ACC112 (cell line): Measurements from ENCODE around the gene TGFBR3.
"Not testable (repeated sequence)": the region's sequence is repeated elsewhere in the genome, so short reads cannot be mapped to it uniquely, and the experiment has no call there.

Experiments used
- H2AFZ ChIP-seq: fragments of 200-600 bp; sonication (generic); one replicate; pipeline ENCODE4 v1.6.0; 2017; ENCODE audit warnings: antibody characterized with exemption, low read length; ENCODE audit not compliant: unreplicated experiment
- H3K27ac ChIP-seq: fragments of 200-600 bp; sonication (generic); 2 replicates; pipeline ENCODE4 v1.5.1; 2014; ENCODE audit warnings: low read depth, mild to moderate bottlenecking, antibody characterized with exemption, low read length, moderate library complexity
- H3K27me3 ChIP-seq: fragments of 200-600 bp; sonication (generic); 2 replicates; pipeline ENCODE4 v1.6.1; 2014; ENCODE audit warnings: mild to moderate bottlenecking, antibody characterized with exemption, low read length, moderate library complexity, mixed read lengths; ENCODE audit not compliant: insufficient read depth
- H3K36me3 ChIP-seq: fragments of 200-600 bp; sonication (generic); 2 replicates; pipeline ENCODE4 v1.6.1; 2016; ENCODE audit warnings: mild to moderate bottlenecking, antibody characterized with exemption, low read length, moderate library complexity, mixed read lengths; ENCODE audit not compliant: insufficient read depth
- H3K4me1 ChIP-seq: fragments of 200-600 bp; sonication (generic); one replicate; pipeline ENCODE4 v1.6.1; 2016; ENCODE audit warnings: low read length, mixed read lengths; ENCODE audit not compliant: insufficient read depth, unreplicated experiment, control insufficient read depth
- H3K4me3 ChIP-seq: fragments of 200-600 bp; sonication (generic); 2 replicates; pipeline ENCODE4 v1.5.1; 2014; ENCODE audit warnings: mild to moderate bottlenecking, low read depth, low read length
- H3K79me2 ChIP-seq: fragments of 200-600 bp; sonication (generic); one replicate; pipeline ENCODE4 v1.6.0; 2016; ENCODE audit warnings: low read length; ENCODE audit not compliant: control insufficient read depth, unreplicated experiment, insufficient read depth

Gene TGFBR3

GRCh38 chr1:91834549-91834948 is 51.4 kb downstream of the TGFBR3 start:
- H2AFZ ChIP-seq, H3K27me3 ChIP-seq, H3K4me3 ChIP-seq, H3K79me2 ChIP-seq, H3K27ac ChIP-seq, H3K36me3 ChIP-seq: not testable (repeated sequence)
- peaks cover 15% of the 10 kb centered on the region for H3K4me1 ChIP-seq

DNA sequence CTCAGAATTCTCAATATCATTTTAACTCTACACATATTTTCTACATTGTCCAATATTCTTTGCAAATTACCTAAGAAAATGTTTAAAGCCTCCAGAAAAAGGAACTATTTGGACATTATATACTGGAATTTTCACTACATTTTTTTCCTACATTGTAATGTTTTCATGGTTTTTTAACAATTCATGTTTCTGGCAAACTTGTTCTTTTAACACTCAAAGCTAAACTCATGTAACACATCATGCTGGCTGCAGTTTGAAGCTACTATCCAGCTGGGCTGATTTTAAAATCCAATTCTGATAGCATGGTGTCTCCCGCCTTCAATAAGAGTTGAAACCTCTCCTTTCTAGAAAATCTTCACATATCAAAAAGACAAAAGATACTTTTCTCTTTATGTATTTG is 52.0 kb downstream of the TGFBR3 start:
- Histone ChIP-seq H3K27me3 (no peaks in the 10 kb centered on the region), H3K4me1 (peaks cover 15% of the 10 kb centered on the region), H3K4me3 (no peak overlapping the region), H2AFZ (no peak overlapping the region), H3K79me2 (peaks cover 2% of the 10 kb centered on the region), H3K36me3 (no peaks in the 10 kb centered on the region), H3K27ac (no peak overlapping the region)

- H3K27me3 ChIP-seq: no peaks in the 10 kb centered on the region
- H3K36me3 ChIP-seq: no peaks in the 10 kb centered on the region
- no peak overlapping the region for H2AFZ ChIP-seq
- H3K4me1 ChIP-seq: peaks cover 15% of the 10 kb centered on the region
- H3K27ac ChIP-seq: no peak overlapping the region
- no peak overlapping the region for H3K4me3 ChIP-seq
- H3K79me2 ChIP-seq: peaks cover 2% of the 10 kb centered on the region
Measured at GRCh38 chr1:91831132-91831930, 54.6 kb downstream of the TGFBR3 start.

DNA sequence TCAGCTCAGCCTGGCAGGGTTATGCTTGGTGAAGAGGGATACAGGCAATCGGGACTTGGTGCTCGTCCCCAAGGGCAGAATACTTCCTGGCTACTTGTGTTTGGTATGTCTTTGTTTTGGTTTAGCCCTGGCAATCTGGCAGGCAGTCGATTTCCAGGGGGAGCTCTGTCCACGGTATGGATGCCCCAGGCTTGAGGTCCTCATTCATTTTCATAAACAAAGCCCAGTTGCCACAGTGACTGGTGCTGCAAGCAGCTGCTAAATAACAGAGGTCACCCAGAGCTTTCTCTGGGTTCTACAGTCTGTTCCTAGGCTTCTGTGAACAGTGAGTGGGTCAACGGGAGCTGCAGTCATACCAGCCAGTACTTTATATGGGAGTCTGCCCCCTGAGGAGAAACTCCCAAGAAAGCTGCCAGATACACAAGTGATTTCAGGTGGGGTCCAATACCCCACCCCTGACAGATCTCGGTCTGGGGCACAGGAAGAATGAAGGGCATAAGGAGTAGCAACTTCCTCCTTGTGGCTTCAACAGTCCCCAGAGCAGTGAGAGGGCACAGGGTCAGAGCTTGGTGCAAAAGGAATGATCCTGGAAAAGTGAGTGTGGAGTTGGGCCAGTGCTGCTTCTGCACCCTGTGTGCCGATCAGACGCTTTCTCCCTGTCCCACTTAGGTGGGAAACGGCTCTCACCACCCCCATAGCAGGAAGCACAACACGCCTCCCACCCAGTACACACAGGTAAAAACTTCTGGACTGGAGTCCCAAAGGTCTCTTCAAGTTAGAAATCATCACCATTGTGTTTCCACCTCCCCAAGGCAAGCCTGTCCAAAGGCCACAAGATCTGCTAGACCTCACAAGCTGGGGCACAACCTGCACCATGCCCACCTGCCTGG is 55.5 kb downstream of the TGFBR3 start:
- peaks cover 15% of the 10 kb centered on the region for H3K4me1 ChIP-seq
- peak overlapping the region; percentile 58 for H2AFZ ChIP-seq
- H3K79me2 ChIP-seq: peaks cover 2% of the 10 kb centered on the region

DNA sequence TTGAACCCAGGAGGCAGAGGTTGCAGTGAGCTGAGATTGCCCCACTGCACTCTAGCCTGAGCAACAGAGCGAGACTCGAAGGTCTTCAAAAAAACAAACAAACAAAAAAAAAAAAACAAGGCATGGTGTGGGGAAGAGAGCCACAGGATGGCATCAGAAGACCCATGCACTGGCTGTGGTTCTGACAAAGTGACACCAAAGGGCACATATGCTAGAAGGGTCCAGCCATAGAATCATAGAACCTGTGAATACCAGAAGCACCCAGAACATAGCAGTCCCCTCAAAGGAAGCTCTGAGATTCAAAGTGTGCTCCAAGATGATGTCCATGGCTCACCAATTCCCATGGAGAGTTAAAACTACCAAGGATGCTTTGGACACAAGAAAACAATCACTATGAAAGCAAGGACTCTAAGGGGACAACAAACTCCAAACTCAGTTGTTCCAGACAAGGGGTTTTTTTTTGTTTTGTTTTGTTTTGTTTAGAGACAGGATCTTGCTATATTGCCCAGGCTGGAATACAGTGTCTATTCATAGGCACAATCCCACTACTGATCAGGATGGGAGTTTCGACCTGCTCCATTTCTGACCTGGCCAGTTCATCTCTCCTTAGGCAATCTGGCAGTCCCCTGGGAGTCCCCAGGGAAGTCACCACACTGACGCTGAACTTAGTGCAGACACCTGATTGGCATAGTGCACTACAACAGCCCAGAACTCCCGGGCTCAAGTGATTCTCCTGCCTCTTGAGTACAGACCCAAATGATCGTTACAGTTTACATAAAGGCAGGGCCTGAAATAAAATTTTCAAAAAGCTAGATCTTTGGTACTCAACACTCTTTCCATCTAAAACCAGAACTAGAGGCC is 56.4 kb downstream of the TGFBR3 start:
- no peaks in the 10 kb centered on the region for H3K36me3 ChIP-seq
- H3K4me3 ChIP-seq: no peak overlapping the region
- H3K27me3 ChIP-seq: no peaks in the 10 kb centered on the region
- H3K4me1 ChIP-seq: peaks cover 15% of the 10 kb centered on the region
- peak overlapping the region; percentile 58 for H2AFZ ChIP-seq
- peaks cover 2% of the 10 kb centered on the region for H3K79me2 ChIP-seq
- peak overlapping the region; percentile 69 for H3K27ac ChIP-seq

More for the DNA sequence above, 55.5 kb downstream of the TGFBR3 start:
- Histone ChIP-seq H3K27ac (peak overlapping the region; percentile 69), H3K27me3 (no peaks in the 10 kb centered on the region), H3K36me3 (no peaks in the 10 kb centered on the region), H3K4me3 (no peak overlapping the region)

GRCh38 chr1:91828583-91829281 is 57.2 kb downstream of the TGFBR3 start:
- Histone ChIP-seq H3K4me1 (peaks cover 15% of the 10 kb centered on the region), H3K27me3 (no peaks in the 10 kb centered on the region), H3K79me2 (no peaks in the 10 kb centered on the region), H3K36me3 (no peaks in the 10 kb centered on the region), H2AFZ (no peak overlapping the region), H3K27ac (no peak overlapping the region), H3K4me3 (no peak overlapping the region)

- no peak overlapping the region for H3K27ac ChIP-seq
- no peaks in the 10 kb centered on the region for H3K27me3 ChIP-seq
Measured at GRCh38 chr1:91827459-91828321, 58.3 kb downstream of the TGFBR3 start.

DNA sequence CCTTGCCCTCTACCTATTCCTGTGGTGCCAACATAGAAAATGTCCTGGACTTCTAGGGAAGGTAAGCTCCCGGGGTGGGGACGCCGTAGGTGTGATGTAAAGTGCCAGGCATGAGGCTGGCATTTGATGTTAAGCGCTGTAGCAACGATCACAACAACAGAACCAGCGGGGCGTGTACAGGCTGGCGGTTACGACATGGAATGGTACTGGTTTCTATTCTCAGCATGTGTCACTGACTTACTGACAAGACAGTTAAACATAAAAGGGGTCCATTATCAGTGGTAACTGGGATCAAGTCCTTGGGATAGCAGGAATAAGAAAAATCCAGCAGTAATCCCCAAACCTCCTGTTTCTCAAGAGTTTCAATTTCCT is 58.9 kb downstream of the TGFBR3 start:
- H3K27ac ChIP-seq: no peak overlapping the region
- no peak overlapping the region for H3K4me3 ChIP-seq

More at GRCh38 chr1:91827459-91828321, 58.3 kb downstream of the TGFBR3 start:
- no peak overlapping the region for H2AFZ ChIP-seq
- H3K36me3 ChIP-seq: no peaks in the 10 kb centered on the region
- no peaks in the 10 kb centered on the region for H3K79me2 ChIP-seq
- H3K4me1 ChIP-seq: peaks cover 15% of the 10 kb centered on the region
- no peak overlapping the region for H3K4me3 ChIP-seq

GRCh38 chr1:91826649-91827048 is 59.3 kb downstream of the TGFBR3 start:
- Histone ChIP-seq H3K36me3 (no peaks in the 10 kb centered on the region), H3K4me3 (no peak overlapping the region), H3K4me1 (peaks cover 15% of the 10 kb centered on the region), H3K79me2 (no peaks in the 10 kb centered on the region), H3K27me3 (no peaks in the 10 kb centered on the region), H2AFZ (no peak overlapping the region), H3K27ac (no peak overlapping the region)

More for the DNA sequence above, 58.9 kb downstream of the TGFBR3 start:
- H3K79me2 ChIP-seq: no peaks in the 10 kb centered on the region
- H3K27me3 ChIP-seq: no peaks in the 10 kb centered on the region
- H3K4me1 ChIP-seq: peaks cover 15% of the 10 kb centered on the region
- H3K36me3 ChIP-seq: no peaks in the 10 kb centered on the region
- no peak overlapping the region for H2AFZ ChIP-seq
